Spleen (tissue), 13 donors: ENCODE data around the gene OR7A17. TPM values are rescaled to one million over a fixed set of nuclear protein-coding genes. Genes with fewer than 3 reads are reported as not detected.

Source experiments
- DNase-seq: peaks from one replicate; pipeline ENCODE4 v3.0.0-alpha.2; 2020
- H3K27ac ChIP-seq, 8 donors: fragments of 200-600 bp; sonication (generic) in 7 of 8; 1 replicate in 4 of 8; 2 replicates in 4 of 8; pipeline versions ENCODE4 v1.5.0 to v1.8.0; 2016 to 2021; ENCODE audit warnings: inconsistent platforms in 4 of 8, mild to moderate bottlenecking in 4 of 8, moderate library complexity in 1 of 8
- H3K27me3 ChIP-seq, 7 donors: fragments of 200-600 bp; sonication (generic) in 6 of 7; replicated peaks in 1 of 7; 1 replicate in 4 of 7; 2 replicates in 3 of 7; pipeline versions ENCODE4 v1.5.0 to v1.8.0; 2016 to 2021; ENCODE audit warnings: inconsistent platforms in 3 of 7, mild to moderate bottlenecking in 1 of 7
- H3K36me3 ChIP-seq, 6 donors: fragments of 200-600 bp; sonication (generic) in 5 of 6; 1 replicate in 4 of 6; 2 replicates in 2 of 6; pipeline versions ENCODE4 v1.5.0 to v1.8.0; 2016 to 2021; ENCODE audit warnings: inconsistent platforms in 2 of 6
- H3K4me1 ChIP-seq, 6 donors: fragments of 200-600 bp; sonication (generic) in 5 of 6; 1 replicate in 3 of 6; 2 replicates in 3 of 6; pipeline versions ENCODE4 v1.5.0 to v1.8.0; 2016 to 2021; ENCODE audit warnings: inconsistent platforms in 3 of 6
- H3K4me3 ChIP-seq, 8 donors: fragments of 200-600 bp; sonication (generic) in 7 of 8; 1 replicate in 4 of 8; 2 replicates in 4 of 8; pipeline versions ENCODE4 v1.5.0 to v1.8.0; 2016 to 2021; ENCODE audit warnings: inconsistent platforms in 4 of 8, mild to moderate bottlenecking in 4 of 8, moderate library complexity in 2 of 8
- H3K9me3 ChIP-seq, 8 donors: fragments of 200-600 bp; sonication (generic) in 7 of 8; 1 replicate in 4 of 8; 2 replicates in 4 of 8; pipeline versions ENCODE4 v1.5.0 to v1.8.0; 2016 to 2021; ENCODE audit warnings: inconsistent platforms in 4 of 8
- CTCF ChIP-seq, 11 experiments: fragments of 200-600 bp in 7 of 11; fragments of 450-650 bp in 4 of 11; sonication (generic) in 4 of 11; IDR thresholded peaks in 8 of 11; conservative IDR thresholded peaks in 3 of 11; 1 replicate in 7 of 11; 2 replicates in 4 of 11; pipeline versions ENCODE4 v1.4.0 to v1.8.0; 2016 to 2021; ENCODE audit warnings: antibody characterized with exemption in 11 of 11, inconsistent platforms in 4 of 11, mild to moderate bottlenecking in 1 of 11
- POLR2A ChIP-seq, 3 donors: fragments of 450-650 bp; IDR thresholded peaks; one replicate each; pipeline ENCODE4 v1.5.1; 2017; ENCODE audit warnings: antibody characterized with exemption in 3 of 3, mild to moderate bottlenecking in 1 of 3
- POLR2AphosphoS5 ChIP-seq, 3 donors: sonication (generic); formaldehyde crosslinking; IDR thresholded peaks; one replicate each; pipeline ENCODE4 v1.5.1; 2017; ENCODE audit warnings: antibody characterized with exemption in 3 of 3
- WGBS, 5 donors: extraction: QIAGEN DNeasy Blood & Tissue Kit in 3 of 5; methylation state at CpG; one replicate each; pipeline versions ENCODE4 v1.1.5 to v1.1.7; 2013 to 2018; 5-methylcytosine and 5-hydroxymethylcytosine counted together
- intact Hi-C: fragments of 100-400 bp; cut with DNase I; formaldehyde crosslinking; loops from one replicate; pipeline ENCODE4 v1.15.0; 2023; ENCODE audit warnings: low total_unique reads
- long read RNA-seq, 2 donors: transcript quantifications; one replicate each; lab custom pipeline, GENCODE V29; 2026
- polyA plus RNA-seq, 3 donors: library from polyadenylated mRNA; stranded (reverse); fragments of 200-250 nt; gene quantifications; one replicate each; pipeline ENCODE4 v1.2.1, GENCODE V29; 2013
- total RNA-seq, 7 donors: library from RNA; depleted of rRNA in 3 of 7; stranded (reverse); fragments of >200 nt in 3 of 7; fragmentation: NEBNext Ultra II Directional in 4 of 7; extraction: Animal tissue kit (Norgen Biotek cat#: 25700) in 4 of 7; gene quantifications; one replicate each; pipeline versions ENCODE4 v1.1.0 to v1.2.1, GENCODE V29; 2016 to 2021
- donor health status: healthy with polysubstance abuse.
- donor health status: DM: no; HTN: no; CAD: no; lungs with moderate emphysema.
- donor health status: DM: no; HTN: no; CAD: no.
- donor health status: Bipolar disorder and iron deficiency.
- donor health status: healthy.
- donor health status: DM: no; HTN: no; CAD: no.
- donor health status: DM: yes; HTN: yes; CAD: no.

The OR7A17 gene
- total RNA-seq (not detected), polyA plus RNA-seq (not detected)
- long read RNA-seq, donor 1, result 0 reads
- long read RNA-seq, donor 2, partial matches to known transcripts, result 0 of 1 reads
- long read RNA-seq, donor 2, other reads (novel, unspliced or antisense), result 0 of 1 reads

GRCh38 chr19:14886032-14886431 lies at the start of gene OR7A17:
Gene OR7A17, minus strand, starts transcription at chr19:14886132. Its CDS starts 4,777 bp downstream, at chr19:14881355.
- 68 to 87% (median 83%) methylated on average over 4 of the region's 4 CpGs for WGBS, 5 donors
- peaks cover 0 to 34% (median 12%) of the 10 kb centered on the region in 6 donors for H3K4me1 ChIP-seq

GRCh38 chr19:14933506-14933905 lies 47.6 kb upstream of the OR7A17 start:
- intact Hi-C loops, result no loop called here
- Histone ChIP-seq H3K27me3 (peaks cover 0 to 22% (median 0%) of the 10 kb centered on the region in 7 donors), H3K4me1 (no peaks in the 10 kb centered on the region), H3K9me3 (peaks cover 0 to 15% (median 0%) of the 10 kb centered on the region in 8 donors), H3K4me3 (no peak overlapping the region), H3K36me3 (no peaks in the 10 kb centered on the region), H3K27ac (no peak overlapping the region)
- WGBS, 5 donors, result 71 to 76% (median 74%) methylated on average over 1 of the region's 1 CpG
- no peak for DNase-seq
- no peak for TF ChIP-seq POLR2AphosphoS5 (IDR thresholded peaks at IDR 0.05)
- no peak for TF ChIP-seq POLR2A (IDR thresholded peaks at IDR 0.05)
- no peak for TF ChIP-seq CTCF (IDR thresholded peaks at IDR 0.05 in 8 of 11, conservative IDR thresholded peaks at IDR 0.05 in 3 of 11)

More at GRCh38 chr19:14886032-14886431, at the start of gene OR7A17:
- TF ChIP-seq CTCF (IDR thresholded peaks at IDR 0.05 in 8 of 11, conservative IDR thresholded peaks at IDR 0.05 in 3 of 11) (no peak), POLR2AphosphoS5 (IDR thresholded peaks at IDR 0.05) (no peak), POLR2A (IDR thresholded peaks at IDR 0.05) (no peak)
- DNase-seq, result no peak
- intact Hi-C loops, result no loop called here
- peaks cover 0 to 8% (median 0%) of the 10 kb centered on the region in 7 donors for H3K27me3 ChIP-seq
- no peaks in the 10 kb centered on the region for H3K36me3 ChIP-seq
- H3K9me3 ChIP-seq, result no peaks in the 10 kb centered on the region
- no peak within 1 kb of the TSS for H3K4me3 ChIP-seq
- no peak within 1 kb of the TSS for H3K27ac ChIP-seq

GRCh38 chr19:14916848-14917247 lies 30.9 kb upstream of the OR7A17 start:
- TF ChIP-seq POLR2AphosphoS5 (IDR thresholded peaks at IDR 0.05) (no peak), CTCF (IDR thresholded peaks at IDR 0.05 in 8 of 11, conservative IDR thresholded peaks at IDR 0.05 in 3 of 11) (no peak), POLR2A (IDR thresholded peaks at IDR 0.05) (no peak)
- H3K36me3 ChIP-seq, result no peaks in the 10 kb centered on the region
- H3K9me3 ChIP-seq, result peaks cover 0 to 14% (median 9%) of the 10 kb centered on the region in 8 donors
- H3K27ac ChIP-seq, result no peak overlapping the region
- H3K27me3 ChIP-seq, result peaks cover 0 to 28% (median 0%) of the 10 kb centered on the region in 7 donors
- H3K4me3 ChIP-seq, result no peak overlapping the region
- no peaks in the 10 kb centered on the region for H3K4me1 ChIP-seq
- no peak for DNase-seq
- intact Hi-C loops, result no loop called here
- 33 to 72% (median 56%) methylated on average over 5 of the region's 5 CpGs for WGBS, 5 donors

GRCh38 chr19:14915116-14915515 lies 29.2 kb upstream of the OR7A17 start:
- DNase-seq, result no peak
- 64 to 78% (median 69%) methylated on average over 6 of the region's 6 CpGs for WGBS, 5 donors
- no peak for TF ChIP-seq CTCF (IDR thresholded peaks at IDR 0.05 in 8 of 11, conservative IDR thresholded peaks at IDR 0.05 in 3 of 11)
- no peak for TF ChIP-seq POLR2AphosphoS5 (IDR thresholded peaks at IDR 0.05)
- TF ChIP-seq POLR2A (IDR thresholded peaks at IDR 0.05), result no peak
- Histone ChIP-seq H3K9me3 (peaks cover 0 to 15% (median 9%) of the 10 kb centered on the region in 8 donors), H3K4me1 (no peaks in the 10 kb centered on the region), H3K27ac (no peak overlapping the region), H3K4me3 (no peak overlapping the region), H3K27me3 (peaks cover 0 to 27% (median 0%) of the 10 kb centered on the region in 7 donors), H3K36me3 (no peaks in the 10 kb centered on the region)
- intact Hi-C loops, result no loop called here
